CD4-positive, CD25-positive, alpha-beta regulatory T cell (primary cell): ENCODE data around the gene SLC49A4. TPM values are rescaled to one million over a fixed set of nuclear protein-coding genes. Genes with fewer than 3 reads are reported as not detected.
A peak's percentile ranks its signal among the peaks of the same experiment; 100 is the strongest.
"Not testable (repeated sequence)": the region's sequence is repeated elsewhere in the genome, so short reads cannot be mapped to it uniquely, and the experiment has no call there.

Source experiments
- ATAC-seq, 2 donors: fragments of 150-1000 bp; cut with Tn5 transposase; one replicate each; pipeline ENCODE4 v1.10.0; 2021; ENCODE audit warnings: low read depth in 2 of 2, moderate number of reproducible peaks in 2 of 2, moderate library complexity in 1 of 2
- DNase-seq, 3 donors: peaks; one replicate each; pipeline versions ENCODE4 v3.0.0 to v3.0.0-alpha.2; 2012 to 2022; ENCODE audit warnings: mixed read lengths in 1 of 3
- H3K27ac ChIP-seq: one replicate; pipeline ENCODE4 v1.7.0; 2013; ENCODE audit warnings: mild to moderate bottlenecking, low read length; ENCODE audit not compliant: insufficient read depth, poor library complexity, severe bottlenecking
- H3K27me3 ChIP-seq: one replicate; pipeline ENCODE4 v1.7.0; 2013; ENCODE audit warnings: low read length; ENCODE audit not compliant: control insufficient read depth, insufficient read depth
- H3K36me3 ChIP-seq: one replicate; pipeline ENCODE4 v1.7.0; 2013; ENCODE audit warnings: mild to moderate bottlenecking, low read length, moderate library complexity; ENCODE audit not compliant: control insufficient read depth, insufficient read depth
- H3K4me1 ChIP-seq: 2 replicates; pipeline ENCODE4 v1.7.0; 2013; ENCODE audit warnings: mild to moderate bottlenecking, low read length; ENCODE audit not compliant: insufficient read depth, control insufficient read depth, poor library complexity, severe bottlenecking
- H3K4me3 ChIP-seq: one replicate; pipeline ENCODE4 v1.7.0; 2013; ENCODE audit warnings: low read depth, mild to moderate bottlenecking, low read length, moderate library complexity
- H3K9me3 ChIP-seq, 2 experiments: 1 replicate in 1 of 2; 2 replicates in 1 of 2; pipeline ENCODE4 v1.7.0; 2013; ENCODE audit warnings: low read length in 2 of 2, mild to moderate bottlenecking in 1 of 2, moderate library complexity in 1 of 2; ENCODE audit not compliant: control insufficient read depth in 2 of 2
- H3K27ac Mint-ChIP-seq, 3 donors: one replicate each; pipeline ENCODE4 v1.8.0; 2020 to 2022; ENCODE audit warnings: mild to moderate bottlenecking in 3 of 3, mixed read lengths in 3 of 3, moderate library complexity in 2 of 3
- H3K27me3 Mint-ChIP-seq: one replicate; pipeline ENCODE4 v1.8.0; 2022; ENCODE audit warnings: mild to moderate bottlenecking, mixed read lengths
- H3K36me3 Mint-ChIP-seq: one replicate; pipeline ENCODE4 v1.8.0; 2020; ENCODE audit warnings: mixed read lengths
- H3K4me1 Mint-ChIP-seq, 4 donors: one replicate each; pipeline ENCODE4 v1.8.0; 2020 to 2022; ENCODE audit warnings: mixed read lengths in 4 of 4, mild to moderate bottlenecking in 1 of 4
- H3K4me3 Mint-ChIP-seq, 4 donors: one replicate each; pipeline ENCODE4 v1.8.0; 2020 to 2022; ENCODE audit warnings: mild to moderate bottlenecking in 4 of 4, mixed read lengths in 4 of 4, moderate library complexity in 3 of 4
- H3K9me3 Mint-ChIP-seq, 7 donors: one replicate each; pipeline ENCODE4 v1.8.0; 2020 to 2022; ENCODE audit warnings: mixed read lengths in 7 of 7, mild to moderate bottlenecking in 3 of 7, moderate library complexity in 2 of 7
- polyA plus RNA-seq, 4 donors: library from polyadenylated mRNA; unstranded; fragments of 300-500 nt; fragmentation: Illumina TruSeq; gene quantifications; one replicate each; pipeline ENCODE4 v1.2.3, GENCODE V29; 2021
- total RNA-seq: library from RNA; stranded (reverse); gene quantifications from one replicate; pipeline ENCODE4 v1.2.3, GENCODE V29; 2022

The SLC49A4 gene
- 6.3 TPM for total RNA-seq
- 1 to 10 TPM; 2.3 to 3.3 (median 3.2) TPM for polyA plus RNA-seq

- H3K27me3 ChIP-seq, result no peaks in the 10 kb centered on the region
- no peaks in the 10 kb centered on the region for H3K36me3 ChIP-seq
- Mint-ChIP-seq H3K4me3 (peak within 1 kb of the TSS; percentile 69 to 97 (median 84)), H3K27ac (peak within 1 kb of the TSS; percentile 91 to 98 (median 96)), H3K36me3 (peaks cover 5% of the 10 kb centered on the region), H3K9me3 (no peaks in the 10 kb centered on the region), H3K4me1 (peaks cover 27 to 33% (median 28%) of the 10 kb centered on the region in 4 donors), H3K27me3 (no peaks in the 10 kb centered on the region)
- H3K4me3 ChIP-seq, result peak within 1 kb of the TSS; percentile 99
- no peaks in the 10 kb centered on the region for H3K9me3 ChIP-seq
- peak; percentile 65 to 75 (median 67) for DNase-seq
- peaks cover 55% of the 10 kb centered on the region for H3K4me1 ChIP-seq
- ATAC-seq, result peak; percentile 36 to 45
- H3K27ac ChIP-seq, result peak within 1 kb of the TSS; percentile 92
These were observed at the start of gene SLC49A4 for GRCh38 chr3:122794779-122795673. Gene SLC49A4, plus strand, starts transcription at chr3:122795069. Its CDS starts 124 bp downstream, at chr3:122795193.

- Mint-ChIP-seq H3K9me3 (peaks cover 0 to 6% (median 0%) of the 10 kb centered on the region in 7 donors), H3K4me1 (peaks cover 0 to 12% (median 3%) of the 10 kb centered on the region in 4 donors), H3K27ac (no peak overlapping the region), H3K4me3 (no peak overlapping the region), H3K36me3 (peaks cover 43% of the 10 kb centered on the region), H3K27me3 (no peaks in the 10 kb centered on the region)
- Histone ChIP-seq H3K27ac (no peak overlapping the region), H3K36me3 (peaks cover 22% of the 10 kb centered on the region), H3K4me1 (no peaks in the 10 kb centered on the region), H3K4me3 (no peak overlapping the region), H3K27me3 (no peaks in the 10 kb centered on the region), H3K9me3 (no peaks in the 10 kb centered on the region)
- DNase-seq (no peak), ATAC-seq (no peak)
These were observed 49.4 kb upstream of the SLC49A4 start for GRCh38 chr3:122745369-122746021.

GRCh38 chr3:122747295-122747694, 47.6 kb upstream of the SLC49A4 start:
- DNase-seq, H3K4me3 Mint-ChIP-seq, H3K4me1 ChIP-seq, H3K9me3 ChIP-seq, H3K27ac ChIP-seq, H3K9me3 Mint-ChIP-seq, H3K4me3 ChIP-seq, H3K4me1 Mint-ChIP-seq, H3K27me3 ChIP-seq, ATAC-seq, H3K27me3 Mint-ChIP-seq, H3K27ac Mint-ChIP-seq: not testable (repeated sequence)
- H3K36me3 ChIP-seq, result peaks cover 30% of the 10 kb centered on the region
- peaks cover 41% of the 10 kb centered on the region for H3K36me3 Mint-ChIP-seq

GRCh38 chr3:122748347-122748746, 46.5 kb upstream of the SLC49A4 start:
- DNase-seq, result no peak
- H3K4me3 Mint-ChIP-seq, result no peak overlapping the region
- Histone ChIP-seq H3K27ac (no peak overlapping the region), H3K4me1 (no peaks in the 10 kb centered on the region), H3K36me3 (peaks cover 37% of the 10 kb centered on the region), H3K4me3 (no peak overlapping the region), H3K27me3 (no peaks in the 10 kb centered on the region), H3K9me3 (no peaks in the 10 kb centered on the region)
- peaks cover 0 to 1% (median 0%) of the 10 kb centered on the region in 7 donors for H3K9me3 Mint-ChIP-seq
- H3K27ac Mint-ChIP-seq, result peak overlapping the region in 1 of 3 donors; percentile 24
- H3K4me1 Mint-ChIP-seq, result peaks cover 0 to 9% (median 2%) of the 10 kb centered on the region in 4 donors
- H3K27me3 Mint-ChIP-seq, result no peaks in the 10 kb centered on the region
- no peak for ATAC-seq
- peaks cover 38% of the 10 kb centered on the region for H3K36me3 Mint-ChIP-seq

GRCh38 chr3:122754929-122755328, 39.9 kb upstream of the SLC49A4 start:
- H3K4me3 ChIP-seq, result no peak overlapping the region
- peaks cover 0 to 18% (median 9%) of the 10 kb centered on the region in 4 donors for H3K4me1 Mint-ChIP-seq
- H3K9me3 ChIP-seq, result no peaks in the 10 kb centered on the region
- ATAC-seq (peak; percentile 76), DNase-seq (peak in 2 of 3 donors; percentile 52 to 75)
- H3K27ac ChIP-seq, result no peak overlapping the region
- H3K36me3 ChIP-seq, result peaks cover 65% of the 10 kb centered on the region
- H3K27me3 ChIP-seq, result no peaks in the 10 kb centered on the region
- no peaks in the 10 kb centered on the region for H3K4me1 ChIP-seq
- H3K27ac Mint-ChIP-seq, result no peak overlapping the region
- H3K27me3 Mint-ChIP-seq, result no peaks in the 10 kb centered on the region
- peaks cover 42% of the 10 kb centered on the region for H3K36me3 Mint-ChIP-seq
- H3K9me3 Mint-ChIP-seq, result no peaks in the 10 kb centered on the region
- H3K4me3 Mint-ChIP-seq, result no peak overlapping the region

GRCh38 chr3:122755491-122755890, 39.4 kb upstream of the SLC49A4 start:
- no peaks in the 10 kb centered on the region for H3K27me3 ChIP-seq
- peaks cover 62% of the 10 kb centered on the region for H3K36me3 ChIP-seq
- no peaks in the 10 kb centered on the region for H3K4me1 ChIP-seq
- H3K9me3 ChIP-seq, result no peaks in the 10 kb centered on the region
- no peak overlapping the region for H3K4me3 ChIP-seq
- peaks cover 0 to 19% (median 9%) of the 10 kb centered on the region in 4 donors for H3K4me1 Mint-ChIP-seq
- peaks cover 41% of the 10 kb centered on the region for H3K36me3 Mint-ChIP-seq
- H3K9me3 Mint-ChIP-seq, result no peaks in the 10 kb centered on the region
- DNase-seq (no peak), ATAC-seq (no peak)
- no peaks in the 10 kb centered on the region for H3K27me3 Mint-ChIP-seq
- no peak overlapping the region for H3K4me3 Mint-ChIP-seq
- H3K27ac Mint-ChIP-seq, result no peak overlapping the region
- H3K27ac ChIP-seq, result no peak overlapping the region

- peak in 1 of 3 donors; percentile 45 for DNase-seq
- Mint-ChIP-seq H3K9me3 (no peaks in the 10 kb centered on the region), H3K4me3 (no peak overlapping the region), H3K4me1 (peaks cover 4 to 22% (median 13%) of the 10 kb centered on the region in 4 donors), H3K27ac (no peak overlapping the region), H3K36me3 (peaks cover 28% of the 10 kb centered on the region), H3K27me3 (no peaks in the 10 kb centered on the region)
- Histone ChIP-seq H3K36me3 (peaks cover 32% of the 10 kb centered on the region), H3K27me3 (no peaks in the 10 kb centered on the region), H3K9me3 (no peaks in the 10 kb centered on the region), H3K27ac (no peak overlapping the region), H3K4me1 (no peaks in the 10 kb centered on the region), H3K4me3 (no peak overlapping the region)
- no peak for ATAC-seq
These were observed 35.9 kb upstream of the SLC49A4 start for GRCh38 chr3:122758877-122759560.
